Middle frontal gyrus (tissue), 1 donor: ENCODE data around the gene SLC31A2.
"Not testable (repeated sequence)": the region's sequence is repeated elsewhere in the genome, so short reads cannot be mapped to it uniquely, and the experiment has no call there.

Experiments used
- DNase-seq: peaks from one replicate; pipeline ENCODE4 v3.0.0-alpha.2; 2015; ENCODE audit warnings: low spot score; ENCODE audit errors: extremely low spot score

The SLC31A2 gene

DNA sequence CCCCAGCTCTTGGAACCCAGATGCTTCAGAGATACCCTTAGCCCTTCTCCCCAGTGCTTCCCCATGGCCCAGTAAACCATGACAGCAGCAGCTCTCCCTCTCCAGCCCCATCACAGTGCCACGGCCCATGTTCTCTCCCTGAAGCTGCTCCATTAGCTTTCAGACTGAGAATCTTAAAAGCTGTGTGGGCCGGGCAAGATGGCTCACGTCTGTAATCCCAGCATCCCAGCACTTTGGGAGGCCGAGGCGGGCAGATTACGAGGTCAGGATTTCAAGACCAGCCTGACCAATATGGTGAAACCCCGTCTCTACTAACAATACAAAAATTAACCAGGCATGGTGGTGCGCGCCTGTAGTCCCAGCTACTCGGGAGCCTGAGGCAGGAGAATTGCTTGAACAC lies 1.2 kb upstream of the SLC31A2 start:
- DNase-seq: not testable (repeated sequence)

DNA sequence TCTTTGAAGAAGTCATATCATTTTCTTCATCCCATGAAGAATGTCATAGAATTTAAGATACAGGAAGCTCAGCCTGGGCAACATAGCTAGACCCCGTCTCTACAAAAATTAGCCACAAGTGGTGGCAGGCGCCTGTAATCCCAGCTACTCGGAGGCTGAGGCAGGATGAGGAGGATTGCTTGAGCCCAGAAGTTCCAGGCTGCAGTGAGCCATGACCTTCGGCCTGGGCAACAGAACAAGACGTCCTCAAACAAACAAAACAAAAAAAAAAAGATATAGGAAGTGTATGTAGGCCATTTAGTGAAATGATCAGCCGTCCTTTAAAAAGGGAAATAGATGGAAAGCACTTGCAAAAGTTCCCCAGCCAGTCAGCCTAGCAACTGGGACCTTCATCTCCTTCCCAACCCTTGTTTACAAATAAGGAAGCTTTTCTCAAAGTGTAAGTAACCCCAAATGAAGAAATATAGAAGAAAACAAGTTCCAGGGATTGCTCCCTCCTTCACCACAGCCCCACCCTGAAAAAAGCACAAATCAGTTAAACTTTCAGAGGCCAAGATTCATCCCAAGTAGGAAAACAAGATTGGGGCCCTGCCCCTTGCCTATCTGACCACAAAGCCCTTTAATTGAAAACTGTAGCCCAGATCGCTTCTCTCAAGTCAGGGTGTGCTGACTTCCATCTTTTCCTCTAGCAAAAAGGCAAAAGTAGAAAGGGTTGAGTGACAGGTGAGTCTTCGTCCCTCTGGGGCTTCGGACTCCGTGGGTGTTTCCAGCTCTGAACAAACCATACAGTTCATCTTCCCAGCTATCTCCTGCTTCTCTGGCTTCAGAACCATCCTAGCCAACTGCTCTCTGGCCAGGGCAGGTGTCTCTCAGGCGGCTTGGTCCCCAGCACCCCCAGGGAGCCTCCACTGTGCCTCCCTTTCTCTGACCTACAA lies 1.2 kb downstream of the SLC31A2 start:
- DNase-seq: no peak

DNA sequence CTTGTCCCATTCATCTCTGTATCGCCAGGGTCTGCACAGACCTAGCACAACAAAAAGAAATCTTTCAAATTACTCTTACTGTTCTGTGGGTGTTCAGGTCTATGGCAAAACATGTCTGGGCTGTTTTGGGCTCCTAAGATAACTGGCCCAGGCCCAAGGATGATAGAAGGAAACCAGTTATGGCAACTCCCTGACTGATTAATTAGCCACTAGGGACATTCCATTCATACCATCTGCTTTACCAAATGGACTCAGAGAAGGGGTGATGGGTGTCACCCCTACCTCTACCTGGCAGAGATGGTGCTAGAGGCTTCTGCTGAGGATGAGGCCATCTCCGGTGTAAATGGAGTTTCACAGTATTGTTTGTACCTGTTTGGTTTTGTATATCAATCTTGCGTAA lies 1.9 kb downstream of the SLC31A2 start:
- no peak for DNase-seq

DNA sequence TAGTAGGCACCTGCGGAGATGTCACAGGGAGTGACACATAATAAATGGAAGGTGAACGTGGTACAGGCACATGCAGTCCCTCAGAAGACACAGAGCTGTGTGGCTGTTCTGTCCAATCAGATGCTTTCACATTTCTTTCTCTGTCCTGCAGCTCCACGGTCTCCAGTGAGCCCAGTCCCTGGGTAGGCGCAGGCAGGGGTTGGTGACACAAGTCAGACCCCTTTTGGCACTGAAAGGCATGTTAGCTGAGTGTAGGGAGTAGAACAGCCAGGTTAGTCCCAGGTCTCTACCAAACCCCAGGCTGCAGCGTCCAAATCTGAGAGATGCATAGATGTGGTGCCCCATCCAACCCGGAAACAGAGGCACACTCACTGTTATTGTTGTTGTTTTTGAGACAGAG lies 2.8 kb downstream of the SLC31A2 start:
- DNase-seq: no peak

- peak; percentile 56 for DNase-seq
Measured at GRCh38 chr9:113154471-113154870, 3.7 kb downstream of the SLC31A2 start.

DNA sequence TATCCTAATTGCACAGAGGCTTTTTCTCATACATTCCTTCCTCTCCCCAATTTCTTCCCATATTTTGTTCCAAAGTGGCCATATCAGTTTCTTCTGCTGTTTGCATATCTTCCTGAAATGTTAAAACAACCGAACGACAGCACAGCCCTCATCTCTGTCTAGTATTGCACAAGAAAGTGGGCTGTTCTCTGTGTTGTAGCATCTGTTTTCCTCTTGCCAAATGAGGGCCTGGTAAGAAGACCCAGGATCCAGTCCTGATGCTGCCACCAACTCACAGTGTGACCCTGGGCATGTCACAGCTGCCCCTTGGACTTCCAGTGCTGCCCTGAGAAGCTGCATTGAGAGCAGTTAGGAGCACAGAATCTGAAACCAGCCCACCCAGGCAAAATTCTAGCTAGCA lies 4.1 kb downstream of the SLC31A2 start:
- no peak for DNase-seq

DNA sequence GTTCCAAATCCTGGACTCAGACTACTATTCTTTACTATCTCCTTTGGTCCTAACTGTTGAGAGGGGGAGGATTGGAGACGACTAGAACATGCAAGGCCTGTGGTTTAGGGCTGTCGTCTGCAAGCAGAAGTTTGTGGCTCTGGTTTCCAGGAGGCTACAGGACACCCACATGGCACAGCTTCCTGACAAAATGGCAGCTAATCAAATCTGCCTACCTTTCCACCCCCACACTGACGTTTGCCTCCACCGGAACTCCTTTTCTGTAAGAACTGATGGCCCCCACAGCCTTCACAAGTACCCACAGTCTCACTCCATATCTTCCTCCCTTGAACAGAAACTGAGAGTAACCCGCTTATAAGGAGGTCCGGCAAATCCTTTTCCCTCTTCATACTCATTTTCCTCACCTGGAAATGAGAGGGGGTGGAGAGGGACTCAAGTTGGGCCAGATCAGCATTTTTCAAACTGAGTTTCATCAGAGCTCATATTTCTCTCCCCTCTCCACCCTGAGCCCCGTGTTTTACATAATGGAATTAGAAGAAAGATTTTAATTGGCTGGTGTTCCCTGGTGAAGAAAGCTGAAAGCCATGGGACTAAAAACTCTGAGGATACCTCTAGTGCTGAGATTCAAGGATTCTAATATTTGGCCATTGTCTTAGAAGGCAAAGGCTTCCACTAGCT lies 5.2 kb downstream of the SLC31A2 start:
- no peak for DNase-seq

DNA sequence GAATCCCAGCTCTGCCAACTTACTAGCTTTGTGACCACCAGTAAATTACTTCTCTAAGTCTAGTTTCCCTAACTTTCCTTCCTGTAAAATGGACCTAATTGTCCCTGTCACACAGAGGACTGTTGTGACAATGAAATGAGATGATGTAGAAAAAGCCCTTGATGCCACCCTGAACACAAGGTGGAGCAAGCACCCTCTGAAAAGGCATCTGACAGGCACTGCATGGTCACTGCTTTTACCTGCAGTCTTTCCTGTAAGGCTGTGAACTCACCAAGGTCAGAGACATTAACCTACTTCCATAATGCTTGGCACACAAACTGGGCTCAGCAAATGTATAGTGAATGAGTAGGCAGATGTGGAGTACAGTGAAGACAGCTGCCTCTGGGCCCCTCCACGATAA lies 6.1 kb downstream of the SLC31A2 start:
- no peak for DNase-seq

- DNase-seq: no peak
Measured at GRCh38 chr9:113158446-113158845, 7.6 kb downstream of the SLC31A2 start.

DNA sequence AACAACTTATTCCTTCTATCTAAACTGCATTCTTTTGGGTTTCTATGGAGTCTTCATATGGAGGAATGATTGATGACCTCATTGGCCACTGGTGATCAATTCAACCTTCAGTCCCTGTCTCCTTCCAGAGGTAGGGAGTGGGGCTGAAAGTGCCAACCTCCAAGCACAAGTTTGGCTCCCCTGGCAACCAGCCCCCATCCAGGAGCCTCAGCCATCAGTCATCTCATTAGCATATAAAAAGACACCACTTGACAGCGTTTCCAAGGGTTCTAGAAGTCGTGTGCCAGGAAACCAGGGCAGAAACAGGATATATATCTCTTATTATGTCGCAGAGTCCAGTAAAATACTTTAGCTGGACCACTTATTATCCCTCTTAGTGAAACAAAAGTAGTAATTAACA lies 9.8 kb downstream of the SLC31A2 start:
- no peak for DNase-seq

DNA sequence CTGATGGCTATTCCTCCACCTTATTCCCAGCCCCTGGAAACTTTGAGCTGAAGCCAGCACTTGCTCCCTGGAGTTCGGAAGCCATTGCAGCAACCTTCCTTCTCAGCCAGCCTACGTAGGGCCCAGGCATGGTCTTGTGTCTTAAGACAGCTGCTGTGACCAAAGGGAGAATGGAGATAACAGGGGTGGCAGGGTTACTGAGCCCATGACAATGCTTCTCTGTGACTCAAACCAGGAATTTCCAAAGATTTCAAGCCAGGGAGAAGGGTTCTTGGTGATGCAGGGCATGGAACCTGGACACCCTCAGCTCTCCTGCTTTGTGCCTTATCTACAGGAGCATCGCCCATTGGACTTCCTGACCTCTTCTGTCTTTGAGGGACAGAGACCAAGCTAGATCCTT lies 12.2 kb downstream of the SLC31A2 start:
- DNase-seq: no peak

- DNase-seq: peak; percentile 62
Measured at GRCh38 chr9:113164536-113165300, 13.9 kb downstream of the SLC31A2 start.

DNA sequence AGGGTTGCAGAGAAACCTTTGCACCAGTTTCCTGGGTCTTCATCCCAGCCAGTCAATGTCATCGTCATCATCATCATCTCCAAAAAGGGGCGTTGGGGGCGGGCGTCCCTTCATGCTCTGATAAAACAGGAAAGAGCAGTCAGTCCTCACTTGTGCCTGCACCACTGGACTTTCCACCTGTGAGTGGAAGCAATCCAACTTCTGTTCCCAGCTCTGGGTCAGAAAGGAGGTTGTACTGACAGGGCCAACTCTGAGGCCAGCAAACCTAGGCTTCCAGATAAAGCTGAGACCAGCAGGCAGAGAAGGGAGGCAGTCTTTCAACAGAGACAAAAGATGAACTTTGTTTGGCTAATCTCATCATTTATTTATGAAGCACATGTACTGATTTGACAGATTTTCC lies 15.2 kb downstream of the SLC31A2 start:
- DNase-seq: no peak

DNA sequence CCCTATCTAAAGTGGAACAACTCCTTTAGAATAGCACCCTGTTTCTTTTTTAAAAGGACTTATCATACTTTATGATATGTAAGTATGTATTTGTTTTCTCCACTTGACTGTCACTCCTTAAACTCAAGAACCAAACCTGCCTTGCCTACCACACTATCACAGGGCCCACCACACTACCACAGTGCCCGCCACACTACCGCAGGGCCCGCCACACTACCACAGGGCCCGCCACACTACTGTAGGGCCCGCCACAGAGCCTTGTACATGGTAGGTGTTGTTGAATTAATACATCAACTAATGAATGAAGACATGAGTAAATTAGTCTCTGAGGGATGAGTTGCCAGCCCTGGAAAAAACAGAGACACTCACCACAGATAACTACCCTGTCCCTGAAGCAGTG lies 18.0 kb downstream of the SLC31A2 start:
- DNase-seq: no peak

DNA sequence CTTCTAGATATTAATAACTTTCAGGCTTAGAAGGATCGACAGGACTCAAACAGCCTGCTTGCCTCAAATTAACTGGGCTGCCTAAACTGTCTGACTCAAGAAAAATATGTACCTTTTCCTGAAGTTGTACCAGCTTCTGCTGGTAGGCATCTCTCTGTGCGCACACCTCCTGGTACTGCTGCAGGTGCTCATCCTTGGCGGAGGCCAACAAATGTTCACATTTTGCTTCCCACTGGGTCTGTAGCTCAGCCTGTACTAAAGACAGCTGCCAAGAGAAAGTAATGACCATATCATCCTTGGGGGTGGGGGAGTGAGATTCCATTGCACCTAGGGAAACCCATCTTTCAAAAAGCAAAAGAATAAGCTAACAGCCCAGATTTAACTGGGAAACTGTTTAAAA lies 22.5 kb downstream of the SLC31A2 start:
- no peak for DNase-seq

DNA sequence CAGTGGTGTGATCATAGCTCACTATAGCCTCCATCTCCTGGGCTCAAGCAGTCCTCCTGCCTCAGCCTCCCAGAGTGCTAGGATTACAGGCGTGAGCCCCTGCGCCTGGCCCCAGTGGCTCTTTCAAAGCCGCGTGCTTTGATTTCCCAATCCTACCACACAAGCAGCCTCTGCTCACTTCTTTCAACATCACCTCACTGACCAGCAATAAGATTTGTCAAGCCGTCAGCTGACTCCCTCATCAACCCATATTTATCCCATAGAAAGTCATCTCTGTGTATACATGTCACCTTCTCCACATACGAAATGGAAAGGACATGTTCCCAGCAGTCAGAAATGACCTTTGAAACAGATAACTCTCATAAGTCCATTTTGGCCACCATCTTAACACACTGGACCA lies 26.0 kb downstream of the SLC31A2 start:
- DNase-seq: no peak

DNA sequence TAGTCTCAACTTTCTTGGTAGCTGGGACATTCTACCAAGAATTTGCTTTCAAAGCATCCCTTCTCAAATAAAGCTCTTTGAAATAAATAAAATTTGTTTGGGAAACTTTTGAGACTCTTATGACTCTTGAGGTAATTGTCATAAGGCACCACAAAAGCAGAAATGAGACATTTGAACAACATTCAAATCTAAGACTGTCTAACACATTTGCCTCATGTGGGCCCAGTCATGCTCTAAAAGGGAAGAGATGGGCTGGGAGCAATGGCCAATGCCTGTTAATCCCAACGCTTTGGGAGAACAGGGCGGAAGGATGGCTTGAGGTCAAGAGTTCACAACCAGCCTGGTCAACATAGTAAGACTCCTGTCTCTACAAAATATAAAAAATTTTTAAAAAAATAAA lies 26.4 kb downstream of the SLC31A2 start:
- DNase-seq: no peak

- DNase-seq: no peak
Measured at GRCh38 chr9:113178087-113178486, 27.3 kb downstream of the SLC31A2 start.

- no peak for DNase-seq
Measured at GRCh38 chr9:113179839-113180238, 29.0 kb downstream of the SLC31A2 start.

- no peak for DNase-seq
Measured at GRCh38 chr9:113181165-113181564, 30.4 kb downstream of the SLC31A2 start.

DNA sequence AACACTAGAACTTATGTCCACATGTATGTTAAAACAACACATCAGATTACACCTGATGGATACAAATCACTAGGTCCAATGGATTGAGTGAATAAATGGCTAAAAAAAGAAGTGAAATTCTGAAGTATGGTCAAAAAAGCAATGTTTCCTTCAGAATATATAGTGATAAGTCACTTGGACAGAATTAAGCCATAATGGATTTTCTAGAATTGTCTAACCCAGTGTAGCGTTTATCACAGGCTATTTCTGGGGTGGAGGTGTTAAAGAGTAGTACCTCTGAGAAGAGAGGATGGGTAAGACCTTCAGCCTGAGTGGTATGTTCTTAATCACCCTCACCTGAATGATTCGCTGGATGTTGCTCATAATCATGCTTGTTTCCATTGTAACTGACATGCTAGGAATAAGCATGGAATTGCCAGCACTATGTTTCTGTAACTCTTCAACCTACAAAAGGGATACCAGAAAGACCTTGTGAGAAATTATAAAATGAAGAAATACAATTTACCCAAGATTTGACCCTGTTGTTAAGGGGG lies 33.2 kb downstream of the SLC31A2 start:
- no peak for DNase-seq

GRCh38 chr9:113184539-113184938 lies 33.7 kb downstream of the SLC31A2 start:
- no peak for DNase-seq
